Right atrium auricular region (tissue), 2 donors: ENCODE results near the gene SORBS1. TPM values are rescaled to one million over a fixed set of nuclear protein-coding genes. Genes with fewer than 3 reads are reported as not detected.

Source experiments
- DNase-seq: peaks from one replicate; pipeline ENCODE4 v3.0.0-alpha.2; 2019; ENCODE audit warnings: low spot score
- H3K27ac ChIP-seq, 2 donors: fragments of 200-600 bp; sonication (generic); 1 replicate in 1 of 2; 2 replicates in 1 of 2; pipeline ENCODE4 v1.5.1; 2016 to 2019
- H3K27me3 ChIP-seq, 2 donors: fragments of 200-600 bp; sonication (generic); one replicate each; pipeline versions ENCODE4 v1.5.1 to v1.6.0; 2017 to 2019
- H3K36me3 ChIP-seq: fragments of 200-600 bp; sonication (generic); one replicate; pipeline ENCODE4 v1.5.1; 2016
- H3K4me1 ChIP-seq, 2 donors: fragments of 200-600 bp; sonication (generic); one replicate each; pipeline versions ENCODE4 v1.5.1 to v1.6.0; 2017 to 2019
- H3K4me3 ChIP-seq, 2 donors: fragments of 200-600 bp; sonication (generic); 1 replicate in 1 of 2; 2 replicates in 1 of 2; pipeline ENCODE4 v1.5.1; 2017 to 2019; ENCODE audit warnings: mild to moderate bottlenecking in 1 of 2, moderate library complexity in 1 of 2
- H3K9me3 ChIP-seq, 2 donors: fragments of 200-600 bp; sonication (generic); one replicate each; pipeline ENCODE4 v1.5.1; 2019
- CTCF ChIP-seq, 2 donors: fragments of 200-600 bp; sonication (generic); IDR thresholded peaks; one replicate each; pipeline ENCODE4 v1.5.1; 2019; ENCODE audit warnings: antibody characterized with exemption in 2 of 2
- total RNA-seq, 2 donors: library from RNA; depleted of rRNA; stranded (reverse); fragments of >200 nt; gene quantifications; one replicate each; pipeline ENCODE4 v1.1.0, GENCODE V29; 2016

SORBS1 gene
- total RNA-seq, 2 donors from 2014 or later, result 742 to 815 TPM

GRCh38 chr10:95429639-95430038, 131.5 kb downstream of the SORBS1 start:
- Histone ChIP-seq H3K9me3 (no peaks in the 10 kb centered on the region), H3K27me3 (no peaks in the 10 kb centered on the region), H3K4me3 (no peak overlapping the region), H3K4me1 (peaks cover 0 to 89% of the 10 kb centered on the region in 2 donors), H3K36me3 (peaks cover 67% of the 10 kb centered on the region), H3K27ac (peak overlapping the region; percentile 74 to 96)
- no peak for DNase-seq
- TF ChIP-seq CTCF (IDR thresholded peaks at IDR 0.05), result no peak

GRCh38 chr10:95428701-95429100, 132.5 kb downstream of the SORBS1 start:
- H3K4me3 ChIP-seq, result no peak overlapping the region
- H3K4me1 ChIP-seq, result peaks cover 0 to 84% of the 10 kb centered on the region in 2 donors
- TF ChIP-seq CTCF (IDR thresholded peaks at IDR 0.05), result no peak
- no peaks in the 10 kb centered on the region for H3K9me3 ChIP-seq
- peaks cover 75% of the 10 kb centered on the region for H3K36me3 ChIP-seq
- no peak for DNase-seq
- H3K27me3 ChIP-seq, result no peaks in the 10 kb centered on the region
- peak overlapping the region; percentile 74 to 96 for H3K27ac ChIP-seq

GRCh38 chr10:95426482-95426881, 134.7 kb downstream of the SORBS1 start:
- no peaks in the 10 kb centered on the region for H3K9me3 ChIP-seq
- TF ChIP-seq CTCF (IDR thresholded peaks at IDR 0.05), result no peak
- H3K4me3 ChIP-seq, result no peak overlapping the region
- H3K4me1 ChIP-seq, result peaks cover 0 to 76% of the 10 kb centered on the region in 2 donors
- no peak for DNase-seq
- H3K27me3 ChIP-seq, result no peaks in the 10 kb centered on the region
- peak overlapping the region; percentile 56 to 96 for H3K27ac ChIP-seq
- H3K36me3 ChIP-seq, result peaks cover 69% of the 10 kb centered on the region

GRCh38 chr10:95425592-95426465, 135.3 kb downstream of the SORBS1 start:
- no peak for DNase-seq
- Histone ChIP-seq H3K27me3 (no peaks in the 10 kb centered on the region), H3K27ac (peak overlapping the region; percentile 56 to 96), H3K4me1 (peaks cover 0 to 69% of the 10 kb centered on the region in 2 donors), H3K4me3 (no peak overlapping the region), H3K36me3 (peaks cover 69% of the 10 kb centered on the region), H3K9me3 (no peaks in the 10 kb centered on the region)
- TF ChIP-seq CTCF (IDR thresholded peaks at IDR 0.05), result no peak

- Histone ChIP-seq H3K27me3 (no peaks in the 10 kb centered on the region), H3K4me3 (no peak overlapping the region), H3K9me3 (no peaks in the 10 kb centered on the region), H3K36me3 (peaks cover 78% of the 10 kb centered on the region), H3K4me1 (peaks cover 0 to 46% of the 10 kb centered on the region in 2 donors), H3K27ac (peak overlapping the region; percentile 95 to 99)
- no peak for DNase-seq
- TF ChIP-seq CTCF (IDR thresholded peaks at IDR 0.05), result no peak
Measured at GRCh38 chr10:95423164-95424005, 137.8 kb downstream of the SORBS1 start.
